ENCODE results near the gene RPLP1. TPM values are rescaled to one million over a fixed set of nuclear protein-coding genes. Genes with fewer than 3 reads are reported as not detected.
A peak's percentile ranks its signal among the peaks of the same experiment; 100 is the strongest.

The RPLP1 gene
- total RNA-seq, 1 donor from 2014 or later = 1,299 TPM

DNA sequence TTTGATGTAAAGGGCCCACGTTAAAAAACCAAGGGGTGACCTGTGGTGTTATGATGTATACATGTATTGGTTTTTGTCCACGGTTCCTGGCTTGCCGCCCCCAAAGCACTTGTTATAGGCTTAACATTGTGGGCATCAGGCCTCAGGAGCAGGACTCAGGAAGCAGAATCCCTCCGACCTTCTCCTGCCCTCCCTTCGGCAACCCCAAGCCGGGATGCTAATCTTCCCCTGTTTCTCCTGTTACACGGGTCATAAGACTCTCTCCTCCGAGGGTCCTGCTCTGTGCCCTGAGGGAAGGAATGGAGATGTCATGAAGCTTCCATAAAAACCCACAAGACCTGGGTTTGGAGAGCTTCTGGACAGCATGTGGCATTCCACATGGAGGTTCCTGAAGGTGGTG is 48.8 kb downstream of the RPLP1 start:
- intact Hi-C loops (cut with micrococcal nuclease) = no loop called here
- Histone ChIP-seq H3K9me3 (replicated peaks) (no peaks in the 10 kb centered on the region), H3K27me3 (ENCODE audit: low read depth) (no peaks in the 10 kb centered on the region), H3K4me1 (peaks cover 15% of the 10 kb centered on the region), H3K27ac (replicated peaks) (no peak overlapping the region), H3K36me3 (no peaks in the 10 kb centered on the region), H3K4me3 (no peak overlapping the region)
- TF ChIP-seq, protein P1, sequence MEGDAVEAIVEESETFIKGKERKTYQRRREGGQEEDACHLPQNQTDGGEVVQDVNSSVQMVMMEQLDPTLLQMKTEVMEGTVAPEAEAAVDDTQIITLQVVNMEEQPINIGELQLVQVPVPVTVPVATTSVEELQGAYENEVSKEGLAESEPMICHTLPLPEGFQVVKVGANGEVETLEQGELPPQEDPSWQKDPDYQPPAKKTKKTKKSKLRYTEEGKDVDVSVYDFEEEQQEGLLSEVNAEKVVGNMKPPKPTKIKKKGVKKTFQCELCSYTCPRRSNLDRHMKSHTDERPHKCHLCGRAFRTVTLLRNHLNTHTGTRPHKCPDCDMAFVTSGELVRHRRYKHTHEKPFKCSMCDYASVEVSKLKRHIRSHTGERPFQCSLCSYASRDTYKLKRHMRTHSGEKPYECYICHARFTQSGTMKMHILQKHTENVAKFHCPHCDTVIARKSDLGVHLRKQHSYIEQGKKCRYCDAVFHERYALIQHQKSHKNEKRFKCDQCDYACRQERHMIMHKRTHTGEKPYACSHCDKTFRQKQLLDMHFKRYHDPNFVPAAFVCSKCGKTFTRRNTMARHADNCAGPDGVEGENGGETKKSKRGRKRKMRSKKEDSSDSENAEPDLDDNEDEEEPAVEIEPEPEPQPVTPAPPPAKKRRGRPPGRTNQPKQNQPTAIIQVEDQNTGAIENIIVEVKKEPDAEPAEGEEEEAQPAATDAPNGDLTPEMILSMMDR (IDR thresholded peaks at IDR 0.05; ENCODE audit: borderline replicate concordance) = no peak
- DNase-seq = no peak

GRCh38 chr15:69502470-69503045 is 49.9 kb downstream of the RPLP1 start:
- TF ChIP-seq, protein P1 (IDR thresholded peaks at IDR 0.05; ENCODE audit: borderline replicate concordance) = peak; percentile 38
- Histone ChIP-seq H3K27ac (replicated peaks) (no peak overlapping the region), H3K4me1 (peaks cover 15% of the 10 kb centered on the region), H3K9me3 (replicated peaks) (no peaks in the 10 kb centered on the region), H3K4me3 (no peak overlapping the region), H3K36me3 (no peaks in the 10 kb centered on the region), H3K27me3 (ENCODE audit: low read depth) (no peaks in the 10 kb centered on the region)
- intact Hi-C loops (cut with micrococcal nuclease) = no loop called here
- no peak for DNase-seq

DNA sequence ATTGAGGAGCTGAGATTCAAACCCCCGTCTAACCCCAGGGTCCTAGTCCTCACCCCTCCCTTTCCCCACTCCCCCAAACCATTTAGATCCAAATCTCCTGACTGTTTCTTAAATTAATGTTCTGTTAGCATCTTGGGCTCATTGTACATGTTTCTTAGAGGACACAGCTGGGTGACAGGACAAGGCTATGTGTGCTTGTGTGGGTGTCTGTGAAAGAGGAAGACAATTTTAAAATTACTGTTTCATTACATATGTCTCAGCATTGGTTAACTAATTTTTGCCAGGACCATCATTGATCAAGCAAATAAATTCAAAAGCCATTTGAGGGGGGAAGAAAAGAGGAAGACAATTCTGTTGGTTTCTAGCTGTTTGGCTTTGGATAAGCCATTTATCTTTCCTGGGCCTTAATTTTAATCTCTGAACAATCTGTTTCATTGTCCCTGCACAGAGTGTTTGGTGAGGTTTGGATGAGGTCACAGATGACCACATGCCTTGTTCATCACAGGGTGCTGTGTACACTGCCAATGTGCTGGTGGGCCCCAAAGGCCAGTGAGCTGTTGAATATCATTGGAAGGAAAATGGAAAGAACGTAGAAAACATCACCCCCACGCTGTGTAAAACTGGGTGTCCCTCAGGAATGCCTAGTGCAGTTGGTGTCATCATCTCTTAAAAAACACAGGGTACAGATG is 51.9 kb downstream of the RPLP1 start:
- DNase-seq = no peak
- H3K9me3 ChIP-seq (replicated peaks) = no peaks in the 10 kb centered on the region
- H3K4me3 ChIP-seq = no peak overlapping the region
- intact Hi-C loops (cut with micrococcal nuclease) = no loop called here
- H3K27ac ChIP-seq (replicated peaks) = no peak overlapping the region
- H3K4me1 ChIP-seq = peaks cover 11% of the 10 kb centered on the region
- TF ChIP-seq, protein P1 (IDR thresholded peaks at IDR 0.05; ENCODE audit: borderline replicate concordance) = no peak
- H3K27me3 ChIP-seq (ENCODE audit: low read depth) = no peaks in the 10 kb centered on the region
- H3K36me3 ChIP-seq = no peaks in the 10 kb centered on the region

Other genes starting within 250 kb of the RPLP1 start
- gene PAQR5, start 153.9 kb upstream of the RPLP1 start, total RNA-seq = 0.63 TPM
- 0.38 TPM for gene KIF23, start 38.5 kb upstream of the RPLP1 start, total RNA-seq